DOHH2 (cell line): ENCODE data around the gene EIF5AL1.
"Not testable (repeated sequence)": the region's sequence is repeated elsewhere in the genome, so short reads cannot be mapped to it uniquely, and the experiment has no call there.

Source experiments
- EZH2phosphoT487 ChIP-seq: fragments of 200-600 bp; sonication (generic); IDR thresholded peaks from 2 replicates; pipeline ENCODE4 v1.6.1; 2017; ENCODE audit warnings: borderline replicate concordance, mild to moderate bottlenecking, antibody characterized with exemption, low read length, moderate library complexity, mixed read lengths
- TF ChIP-seq, protein P1 (sequence below): fragments of 200-600 bp; sonication (generic); IDR thresholded peaks from one replicate; pipeline ENCODE4 v1.5.1; 2014; ENCODE audit warnings: antibody characterized with exemption, mild to moderate bottlenecking, low read depth, low read length; ENCODE audit not compliant: poor library complexity, severe bottlenecking

DNA sequence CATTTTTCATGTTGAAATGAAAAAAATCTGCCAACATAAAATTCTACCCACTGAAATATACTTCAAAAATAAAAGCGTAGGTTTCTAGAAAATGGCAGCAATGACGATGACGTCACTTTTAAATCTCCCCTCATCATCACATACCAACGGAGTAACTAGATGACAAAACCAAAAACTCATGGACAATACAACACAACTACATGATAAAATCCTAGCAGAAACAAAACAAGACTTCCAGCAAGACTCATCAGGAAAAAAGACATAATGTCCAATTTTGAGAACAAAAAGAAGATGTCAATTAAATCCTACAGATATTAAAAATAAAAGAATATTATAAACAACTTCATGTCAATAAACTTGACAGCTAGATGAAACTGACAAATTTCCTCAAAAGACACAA, 15.9 kb downstream of the EIF5AL1 start:
- TF ChIP-seq, protein P1, sequence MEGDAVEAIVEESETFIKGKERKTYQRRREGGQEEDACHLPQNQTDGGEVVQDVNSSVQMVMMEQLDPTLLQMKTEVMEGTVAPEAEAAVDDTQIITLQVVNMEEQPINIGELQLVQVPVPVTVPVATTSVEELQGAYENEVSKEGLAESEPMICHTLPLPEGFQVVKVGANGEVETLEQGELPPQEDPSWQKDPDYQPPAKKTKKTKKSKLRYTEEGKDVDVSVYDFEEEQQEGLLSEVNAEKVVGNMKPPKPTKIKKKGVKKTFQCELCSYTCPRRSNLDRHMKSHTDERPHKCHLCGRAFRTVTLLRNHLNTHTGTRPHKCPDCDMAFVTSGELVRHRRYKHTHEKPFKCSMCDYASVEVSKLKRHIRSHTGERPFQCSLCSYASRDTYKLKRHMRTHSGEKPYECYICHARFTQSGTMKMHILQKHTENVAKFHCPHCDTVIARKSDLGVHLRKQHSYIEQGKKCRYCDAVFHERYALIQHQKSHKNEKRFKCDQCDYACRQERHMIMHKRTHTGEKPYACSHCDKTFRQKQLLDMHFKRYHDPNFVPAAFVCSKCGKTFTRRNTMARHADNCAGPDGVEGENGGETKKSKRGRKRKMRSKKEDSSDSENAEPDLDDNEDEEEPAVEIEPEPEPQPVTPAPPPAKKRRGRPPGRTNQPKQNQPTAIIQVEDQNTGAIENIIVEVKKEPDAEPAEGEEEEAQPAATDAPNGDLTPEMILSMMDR = not testable (repeated sequence)
- TF ChIP-seq EZH2phosphoT487 = not testable (repeated sequence)
